Fibroblast of pulmonary artery (primary cell): ENCODE measurements around the gene LRSAM1.

Experiments
- DNase-seq: peaks from one replicate; pipeline ENCODE4 v3.0.0-alpha.2; 2010; ENCODE audit warnings: low read depth
- H3K4me3 ChIP-seq: replicated peaks from 2 replicates; pipeline ENCODE4 v1.5.1; 2011; ENCODE audit warnings: low read depth, mild to moderate bottlenecking, control low read depth, low read length, moderate library complexity
- CTCF ChIP-seq: IDR thresholded peaks from 2 replicates; pipeline ENCODE4 v1.5.1; 2011; ENCODE audit warnings: mild to moderate bottlenecking, control low read depth, low read length, inconsistent platforms; ENCODE audit errors: missing control alignments

Gene LRSAM1

GRCh38 chr9:127473501-127473900, 22.2 kb downstream of the LRSAM1 start:
- H3K4me3 ChIP-seq = no peak overlapping the region
- DNase-seq = no peak
- no peak for TF ChIP-seq CTCF

- DNase-seq = no peak
- no peak for TF ChIP-seq CTCF
- no peak overlapping the region for H3K4me3 ChIP-seq
These were observed 22.6 kb downstream of the LRSAM1 start for GRCh38 chr9:127473932-127474331.

GRCh38 chr9:127474592-127474991, 23.3 kb downstream of the LRSAM1 start:
- TF ChIP-seq CTCF = no peak
- H3K4me3 ChIP-seq = no peak overlapping the region
- DNase-seq = no peak

- TF ChIP-seq CTCF = no peak
- H3K4me3 ChIP-seq = no peak overlapping the region
These were observed 28.3 kb downstream of the LRSAM1 start for GRCh38 chr9:127479507-127480081.

GRCh38 chr9:127482662-127483061, 31.4 kb downstream of the LRSAM1 start:
- H3K4me3 ChIP-seq = no peak overlapping the region
- TF ChIP-seq CTCF = no peak
- no peak for DNase-seq

More at GRCh38 chr9:127479507-127480081, 28.3 kb downstream of the LRSAM1 start:
- no peak for DNase-seq

GRCh38 chr9:127485995-127486394, 34.7 kb downstream of the LRSAM1 start:
- no peak for TF ChIP-seq CTCF
- DNase-seq = no peak
- no peak overlapping the region for H3K4me3 ChIP-seq

- DNase-seq = no peak
- TF ChIP-seq CTCF = no peak
- no peak overlapping the region for H3K4me3 ChIP-seq
These were observed 37.6 kb downstream of the LRSAM1 start for GRCh38 chr9:127488946-127489345.
